Middle frontal gyrus (tissue), 1 donor: ENCODE results near the gene LGALS9C.
"Not testable (repeated sequence)": the region's sequence is repeated elsewhere in the genome, so short reads cannot be mapped to it uniquely, and the experiment has no call there.

Experiments used
- DNase-seq: peaks from one replicate; pipeline ENCODE4 v3.0.0-alpha.2; 2015; ENCODE audit warnings: low spot score; ENCODE audit errors: extremely low spot score

LGALS9C gene

DNA sequence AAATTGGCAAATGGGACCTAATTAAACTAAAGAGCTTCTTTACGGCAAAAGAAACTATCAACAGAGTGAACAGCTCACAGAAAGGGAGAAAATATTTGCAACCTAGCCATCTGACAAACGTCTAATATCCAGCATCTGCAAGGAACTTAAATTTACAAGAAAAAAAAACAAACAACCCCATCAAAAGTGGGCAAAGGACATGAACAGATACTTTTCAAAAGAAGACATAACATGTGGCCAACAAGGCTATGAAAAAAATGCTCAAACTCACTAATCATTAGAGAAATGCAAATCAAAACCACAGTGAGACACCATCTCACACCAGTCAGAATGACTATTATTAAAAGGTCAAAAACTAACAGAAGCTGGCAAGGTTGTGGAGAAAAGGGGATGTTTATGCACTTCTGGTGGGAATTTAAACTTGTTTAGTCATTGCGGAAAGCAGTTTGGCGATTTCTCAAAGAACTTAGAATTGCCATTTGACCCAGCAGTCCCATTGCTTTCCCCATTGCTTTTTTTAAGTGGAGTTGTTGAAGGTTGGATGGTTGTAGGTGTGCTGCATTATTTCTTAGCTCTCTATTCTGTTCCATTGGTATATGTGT lies 52.4 kb downstream of the LGALS9C start:
- DNase-seq = not testable (repeated sequence)

- DNase-seq = not testable (repeated sequence)
Observed at GRCh38 chr17:18530405-18530804, 53.8 kb downstream of the LGALS9C start.

GRCh38 chr17:18542234-18542633 lies 65.6 kb downstream of the LGALS9C start:
- not testable (repeated sequence) for DNase-seq

DNA sequence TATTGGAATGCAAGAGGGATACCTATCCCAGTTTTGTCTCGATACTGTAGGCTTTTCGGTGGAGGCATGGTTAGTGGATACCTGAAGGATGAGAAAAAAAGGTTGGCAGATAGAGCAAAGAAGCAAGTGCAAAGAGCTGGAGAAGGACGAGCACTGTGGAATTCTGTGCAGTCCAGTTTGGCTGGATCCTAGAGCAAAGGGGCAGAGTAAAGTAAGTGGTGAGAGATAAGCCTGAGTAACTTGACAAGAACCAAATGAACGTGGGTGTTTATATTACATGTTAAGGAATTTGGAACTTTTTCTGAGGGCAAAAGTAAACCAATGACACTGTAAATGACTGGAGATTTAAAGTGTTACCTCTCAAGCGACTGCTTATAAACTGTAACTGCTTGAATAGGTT lies 66.3 kb downstream of the LGALS9C start:
- DNase-seq = not testable (repeated sequence)
